Measurements from ENCODE around the gene OR4A47. TPM values are rescaled to one million over a fixed set of nuclear protein-coding genes. Genes with fewer than 3 reads are reported as not detected.
"Not testable (repeated sequence)": the region's sequence is repeated elsewhere in the genome, so short reads cannot be mapped to it uniquely, and the experiment has no call there.

The OR4A47 gene
- total and polyA plus RNA-seq, 2 of the 13 experiments (the other 11 are each of a cell fraction or from before 2014, with no cell fraction given) = not detected

DNA sequence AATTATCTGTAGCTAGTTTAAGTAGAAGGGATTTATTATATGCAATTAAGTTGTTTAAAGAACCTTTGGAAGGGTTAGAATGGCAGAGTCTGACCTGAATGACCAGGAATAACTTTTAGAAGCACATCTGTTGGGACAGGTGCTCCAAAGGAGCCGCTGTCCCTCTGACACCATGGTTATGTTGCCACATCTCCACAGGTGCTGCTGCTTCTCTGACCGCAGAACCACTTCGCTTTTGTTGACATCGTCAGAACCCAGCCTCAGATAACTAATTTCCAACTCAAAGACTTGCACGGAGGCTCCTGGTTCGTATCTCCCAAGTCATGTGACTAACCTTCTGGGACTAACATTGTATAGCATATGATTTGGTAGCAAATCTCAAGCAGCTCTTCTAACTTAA lies 13.9 kb upstream of the OR4A47 start:
- CTCF ChIA-PET (ENCODE audit: low intra/inter-chr PET ratio, low total read pairs); H3K4me1 ChIP-seq (ENCODE audit: insufficient read depth, low read length); BruUV-seq (replicated peaks); in situ Hi-C loops (cut with HindIII; ENCODE audit: extremely low pct_ligation_motif_present, low pct_unique_long_range_greater_than_20kb); H4K20me1 ChIP-seq (ENCODE audit: insufficient read depth, low read length); FAIRE-seq; intact Hi-C loops (cut with micrococcal nuclease; ENCODE audit: unreplicated experiment); H3K9ac ChIP-seq (ENCODE audit: insufficient read depth, low read depth, low read length); ATAC-seq; POLR2A ChIA-PET; H3K27me3 ChIP-seq (ENCODE audit: control insufficient read depth in 1 of 2, insufficient read depth in 2 of 2, low read length in 2 of 2); H3K27ac ChIP-seq (ENCODE audit: extremely low read length, insufficient read depth, low read length); H3K4me2 ChIP-seq (ENCODE audit: low read depth, low read length); H3K4me3 ChIP-seq (replicated peaks in 1 of 3; ENCODE audit: insufficient read depth in 1 of 3, low read depth in 2 of 3, low read length in 3 of 3); DNase-seq (ENCODE audit: low spot score); H3K36me3 ChIP-seq (replicated peaks in 1 of 2; ENCODE audit: control insufficient read depth in 1 of 2, insufficient read depth in 2 of 2, low read length in 2 of 2); H3K79me2 ChIP-seq (ENCODE audit: insufficient read depth, low read length); H2AFZ ChIP-seq (ENCODE audit: low read length): not testable (repeated sequence)
- 15% methylated on average over 4 of the region's 6 CpGs for WGBS (ENCODE audit: low lambda C conversion rate)
- peaks cover 28% of the 10 kb centered on the region for H3K9me3 ChIP-seq (ENCODE audit: low read length)

DNA sequence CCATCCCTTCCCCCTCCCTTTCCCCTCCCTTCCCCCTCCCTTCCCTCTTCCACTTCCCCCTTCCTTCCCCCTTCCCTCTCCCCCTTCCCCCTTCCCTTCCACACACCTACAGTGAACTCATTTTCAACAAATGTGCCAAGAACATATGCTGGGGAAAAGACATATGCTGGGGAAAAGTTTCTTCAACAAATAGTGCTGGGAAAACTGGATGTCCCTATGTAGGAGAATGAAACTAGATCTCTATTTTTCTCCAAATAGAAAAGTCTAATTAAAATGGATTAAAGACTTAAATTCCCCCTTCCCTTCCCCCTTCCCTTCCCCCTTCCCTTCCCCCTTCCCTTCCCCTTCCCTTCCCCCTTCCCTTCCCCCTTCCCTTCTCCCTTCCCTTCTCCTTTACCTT lies 17.6 kb downstream of the OR4A47 start:
- H4K20me1 ChIP-seq (ENCODE audit: insufficient read depth, low read length); H3K4me3 ChIP-seq (replicated peaks in 1 of 3; ENCODE audit: insufficient read depth in 1 of 3, low read depth in 2 of 3, low read length in 3 of 3); H3K27me3 ChIP-seq (ENCODE audit: control insufficient read depth in 1 of 2, insufficient read depth in 2 of 2, low read length in 2 of 2); H3K36me3 ChIP-seq (replicated peaks in 1 of 2; ENCODE audit: control insufficient read depth in 1 of 2, insufficient read depth in 2 of 2, low read length in 2 of 2); intact Hi-C loops (cut with micrococcal nuclease; ENCODE audit: unreplicated experiment); FAIRE-seq; H3K4me2 ChIP-seq (ENCODE audit: low read depth, low read length); BruUV-seq (replicated peaks); CTCF ChIA-PET (ENCODE audit: low intra/inter-chr PET ratio, low total read pairs); H3K4me1 ChIP-seq (ENCODE audit: insufficient read depth, low read length); DNase-seq (ENCODE audit: low spot score); in situ Hi-C loops (cut with HindIII; ENCODE audit: extremely low pct_ligation_motif_present, low pct_unique_long_range_greater_than_20kb); H3K27ac ChIP-seq (ENCODE audit: extremely low read length, insufficient read depth, low read length); H3K9ac ChIP-seq (ENCODE audit: insufficient read depth, low read depth, low read length); H2AFZ ChIP-seq (ENCODE audit: low read length); H3K79me2 ChIP-seq (ENCODE audit: insufficient read depth, low read length); ATAC-seq; POLR2A ChIA-PET: not testable (repeated sequence)
- peaks cover 23% of the 10 kb centered on the region for H3K9me3 ChIP-seq (ENCODE audit: low read length)
- TF ChIP-seq PCBP1 (IDR thresholded peaks at IDR 0.05; ENCODE audit: borderline replicate concordance, low read depth, low read length) (0 out of 2 replicates have a peak, but pooled peaks have one; percentile 58), HNRNPK (IDR thresholded peaks at IDR 0.05; ENCODE audit: low read depth, low read length, poor library complexity, severe bottlenecking) (peak; percentile 86)

DNA sequence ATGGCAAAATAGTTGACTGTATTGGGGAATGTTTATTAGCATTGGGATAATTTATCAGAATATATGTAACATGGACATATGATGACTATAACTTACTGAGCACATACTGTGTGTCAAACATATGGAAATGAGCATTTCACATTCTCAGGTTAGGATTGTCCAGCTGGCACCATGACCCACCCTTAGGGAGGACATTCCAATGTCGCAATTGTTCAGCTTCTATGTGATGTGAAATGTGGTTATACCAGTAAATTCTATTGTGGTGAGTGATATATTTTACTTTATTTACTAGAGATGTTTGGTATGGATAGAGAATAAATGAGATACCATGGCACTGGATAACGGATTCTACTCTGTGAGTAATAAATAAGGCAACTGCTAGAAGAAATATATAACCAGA lies 50.4 kb downstream of the OR4A47 start:
- FAIRE-seq (no peak), ATAC-seq (no peak), DNase-seq (ENCODE audit: low spot score) (no peak)
- H3K27me3 ChIP-seq (ENCODE audit: control insufficient read depth in 1 of 2, insufficient read depth in 2 of 2, low read length in 2 of 2) = no peaks in the 10 kb centered on the region
- intact Hi-C loops (cut with micrococcal nuclease; ENCODE audit: unreplicated experiment) = no loop called here
- H3K9ac ChIP-seq (ENCODE audit: insufficient read depth, low read depth, low read length) = no peak overlapping the region
- no peak overlapping the region for H3K4me3 ChIP-seq (replicated peaks in 1 of 3; ENCODE audit: insufficient read depth in 1 of 3, low read depth in 2 of 3, low read length in 3 of 3)
- H3K9me3 ChIP-seq (ENCODE audit: low read length) = peaks cover 62% of the 10 kb centered on the region
- no peak overlapping the region for H3K4me2 ChIP-seq (ENCODE audit: low read depth, low read length)
- ChIA-PET CTCF (ENCODE audit: low intra/inter-chr PET ratio, low total read pairs) (no interaction called here), POLR2A (no interaction called here)
- in situ Hi-C loops (cut with HindIII; ENCODE audit: extremely low pct_ligation_motif_present, low pct_unique_long_range_greater_than_20kb) = no loop called here
- BruUV-seq (replicated peaks) = no TSS peak
- 2% methylated on average over 2 of the region's 2 CpGs for WGBS (ENCODE audit: low lambda C conversion rate)
- no peaks in the 10 kb centered on the region for H3K79me2 ChIP-seq (ENCODE audit: insufficient read depth, low read length)
- H3K36me3 ChIP-seq (replicated peaks in 1 of 2; ENCODE audit: control insufficient read depth in 1 of 2, insufficient read depth in 2 of 2, low read length in 2 of 2) = no peaks in the 10 kb centered on the region
- no peak overlapping the region for H2AFZ ChIP-seq (ENCODE audit: low read length)
- no peak overlapping the region for H3K27ac ChIP-seq (ENCODE audit: extremely low read length, insufficient read depth, low read length)
- no peaks in the 10 kb centered on the region for H3K4me1 ChIP-seq (ENCODE audit: insufficient read depth, low read length)
- H4K20me1 ChIP-seq (ENCODE audit: insufficient read depth, low read length) = no peaks in the 10 kb centered on the region
- TF ChIP-seq PHF21A (CRISPR knock-in tag; IDR thresholded peaks at IDR 0.05) = no peak
- TF ChIP-seq BRCA1 (CRISPR knock-in tag; IDR thresholded peaks at IDR 0.05) = no peak
- TF ChIP-seq PRMT3 (CRISPR knock-in tag; IDR thresholded peaks at IDR 0.05; ENCODE audit: borderline replicate concordance, low read depth) = no peak
- no peak for TF ChIP-seq ZNF350 (CRISPR knock-in tag; IDR thresholded peaks at IDR 0.05; ENCODE audit: borderline replicate concordance, low read depth)
- TF ChIP-seq GFI1 (CRISPR knock-in tag; IDR thresholded peaks at IDR 0.05; ENCODE audit: borderline replicate concordance) = no peak
- TF ChIP-seq NR1H2 (CRISPR knock-in tag; IDR thresholded peaks at IDR 0.05; ENCODE audit: borderline replicate concordance, low read depth) = no peak
- no peak for TF ChIP-seq PLRG1 (conservative IDR thresholded peaks at IDR 0.05)
- TF ChIP-seq, protein P1, sequence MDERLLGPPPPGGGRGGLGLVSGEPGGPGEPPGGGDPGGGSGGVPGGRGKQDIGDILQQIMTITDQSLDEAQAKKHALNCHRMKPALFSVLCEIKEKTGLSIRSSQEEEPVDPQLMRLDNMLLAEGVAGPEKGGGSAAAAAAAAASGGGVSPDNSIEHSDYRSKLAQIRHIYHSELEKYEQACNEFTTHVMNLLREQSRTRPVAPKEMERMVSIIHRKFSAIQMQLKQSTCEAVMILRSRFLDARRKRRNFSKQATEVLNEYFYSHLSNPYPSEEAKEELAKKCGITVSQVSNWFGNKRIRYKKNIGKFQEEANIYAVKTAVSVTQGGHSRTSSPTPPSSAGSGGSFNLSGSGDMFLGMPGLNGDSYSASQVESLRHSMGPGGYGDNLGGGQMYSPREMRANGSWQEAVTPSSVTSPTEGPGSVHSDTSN (CRISPR knock-in tag; IDR thresholded peaks at IDR 0.05) = no peak
